Stimulated activated CD8-positive, alpha-beta memory T cell treated with anti-CD3 and anti-CD28 coated beads, Interleukin-15, amount 100 ng/mL, for 24 hours (primary cell): ENCODE measurements around the gene PLEKHA7.
"Not testable (repeated sequence)": the region's sequence is repeated elsewhere in the genome, so short reads cannot be mapped to it uniquely, and the experiment has no call there.

Experiments used
- DNase-seq: peaks from one replicate; pipeline ENCODE4 v3.0.0-alpha.2; 2020; ENCODE audit warnings: low read depth

PLEKHA7 gene

DNA sequence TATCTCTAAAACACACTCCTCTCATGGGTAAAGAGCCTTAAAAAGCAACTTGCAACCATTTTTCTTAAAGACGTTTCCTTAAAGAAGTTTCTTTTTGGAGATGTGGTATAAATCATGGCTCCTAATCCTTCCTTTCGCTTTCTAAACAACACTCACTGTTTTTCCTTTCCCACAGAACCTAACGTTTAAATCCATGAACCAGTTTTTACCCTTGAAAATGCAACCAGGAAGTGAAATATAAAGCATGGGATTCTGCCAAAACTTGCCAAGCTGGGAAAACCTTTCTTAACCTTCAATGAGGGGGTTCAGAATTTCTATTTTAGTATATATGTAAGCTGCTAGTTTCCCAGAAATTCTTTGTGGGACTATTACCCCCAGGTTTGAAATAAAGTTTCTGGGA, 8.6 kb downstream of the PLEKHA7 start:
- DNase-seq: no peak

DNA sequence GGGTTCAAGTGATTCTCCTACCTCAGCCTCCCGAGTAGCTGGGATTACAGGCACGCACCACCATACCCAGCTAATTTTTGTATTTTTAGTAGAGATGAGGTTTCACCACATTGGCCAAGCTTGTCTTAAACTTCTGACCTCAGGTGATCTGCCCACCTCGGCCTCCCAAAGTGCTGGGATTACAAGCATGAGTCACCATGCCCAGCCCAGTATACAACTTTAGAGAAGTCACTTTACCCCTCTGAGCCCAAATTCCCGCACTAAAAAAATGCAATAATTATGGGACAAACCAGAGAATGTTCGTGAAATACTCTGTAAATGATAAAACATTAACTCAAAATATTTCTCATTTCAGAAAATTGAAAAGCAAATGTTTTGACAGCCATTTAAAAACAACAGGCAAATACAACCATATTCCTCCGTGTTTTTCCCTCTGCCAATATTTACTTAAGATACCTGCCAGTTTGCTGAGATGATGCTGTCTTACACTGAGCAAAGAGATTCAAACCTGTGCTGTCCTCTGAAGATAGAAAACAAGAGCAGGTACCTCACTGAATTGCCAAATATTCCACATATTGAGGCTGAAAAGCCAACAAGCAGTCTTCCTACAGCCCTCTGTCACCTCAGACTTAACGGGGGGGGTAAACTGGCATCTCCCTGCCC, 9.6 kb downstream of the PLEKHA7 start:
- no peak for DNase-seq

DNA sequence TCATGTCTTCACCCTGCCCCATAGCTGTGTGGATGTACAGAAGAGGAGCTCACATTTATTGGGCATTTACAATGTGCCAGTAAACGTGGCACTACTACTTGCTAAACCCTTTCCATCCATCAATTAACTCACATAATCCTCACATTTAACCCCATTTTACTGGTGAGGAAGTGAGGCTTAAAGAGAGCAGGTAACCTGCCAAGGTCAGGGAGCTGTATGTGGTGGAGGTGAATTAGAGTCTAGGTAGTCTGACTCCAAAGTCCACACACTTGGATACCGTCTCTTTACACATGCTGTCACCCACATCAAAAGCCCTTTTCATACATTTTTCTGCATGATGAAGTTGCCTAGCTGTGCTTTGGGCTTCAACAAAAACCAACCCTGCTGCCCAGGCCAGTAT, 10.8 kb downstream of the PLEKHA7 start:
- no peak for DNase-seq

DNA sequence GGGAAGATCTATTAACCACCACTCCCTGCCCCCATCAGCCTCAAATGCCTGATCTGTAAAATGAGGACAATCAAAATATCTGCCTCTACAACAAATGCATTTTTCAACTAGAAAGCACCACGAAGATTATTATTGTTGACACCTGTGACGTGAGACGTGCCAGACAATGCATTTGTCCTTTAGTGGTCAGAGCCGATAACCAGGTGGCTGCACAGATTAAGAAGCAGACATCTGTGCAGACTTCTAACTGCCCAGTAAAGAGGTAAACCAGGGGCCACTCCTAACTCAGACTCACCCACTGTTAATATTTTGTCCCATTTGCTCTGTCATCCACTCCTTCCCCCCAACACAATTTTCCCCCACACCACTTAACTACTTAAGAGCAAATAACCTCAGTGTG, 11.7 kb downstream of the PLEKHA7 start:
- DNase-seq: no peak

DNA sequence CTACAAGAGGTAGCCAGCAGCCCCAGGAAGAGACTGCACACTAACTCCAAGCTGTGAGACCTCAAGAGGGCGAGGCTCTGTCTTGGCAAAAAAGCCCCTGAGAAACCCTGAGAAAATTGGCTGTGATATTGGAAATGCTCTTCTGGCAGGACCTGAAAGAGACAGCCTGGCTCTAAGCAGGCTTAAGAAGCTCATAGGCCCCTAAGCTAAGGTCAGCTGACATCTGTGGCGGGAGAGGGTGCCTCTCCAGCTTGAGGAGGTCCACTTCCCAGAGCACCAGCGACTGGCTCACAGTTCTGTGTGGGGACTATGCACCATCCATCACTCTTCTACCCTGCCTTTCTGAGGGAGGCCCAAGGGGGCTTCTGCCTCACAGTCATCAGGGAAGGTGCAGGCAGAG, 12.4 kb downstream of the PLEKHA7 start:
- DNase-seq: no peak

DNA sequence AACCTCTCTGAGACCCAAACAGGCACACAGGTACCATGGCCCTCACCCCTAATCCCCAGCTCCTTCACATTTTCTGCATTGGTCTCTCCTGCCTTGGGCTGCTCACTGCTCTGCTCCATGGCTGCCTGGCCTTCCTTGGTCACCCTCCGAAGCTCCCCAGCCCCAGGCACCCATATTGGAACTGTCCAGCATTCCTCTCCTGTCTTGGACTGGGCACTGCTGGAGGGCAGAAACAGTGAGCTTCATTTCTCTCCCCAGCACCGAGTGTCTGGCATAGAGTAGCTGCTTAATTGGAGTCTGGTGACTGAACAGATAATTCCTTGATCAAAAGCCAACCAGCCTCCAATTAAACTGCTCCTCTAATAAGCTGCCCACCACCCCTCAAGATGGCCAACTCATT, 13.2 kb downstream of the PLEKHA7 start:
- no peak for DNase-seq

DNA sequence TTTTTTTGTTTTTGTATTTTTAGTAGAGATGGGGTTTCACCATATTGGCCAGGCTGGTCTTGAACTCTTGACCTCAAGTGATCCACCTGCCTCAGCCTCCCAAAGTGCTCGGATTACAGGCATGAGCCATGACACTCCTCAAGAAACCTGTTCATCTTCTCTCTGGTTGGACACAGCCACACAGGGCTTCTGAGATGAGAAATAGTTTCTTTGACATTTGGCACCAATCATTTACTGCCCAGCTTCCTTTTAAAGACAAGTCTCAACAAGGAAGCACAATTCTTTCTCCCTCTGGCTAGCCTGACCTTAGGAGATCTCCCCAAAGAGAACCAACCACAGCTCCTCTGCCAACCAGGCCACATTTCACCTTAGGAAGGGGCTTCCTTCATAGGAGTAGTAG, 14.0 kb downstream of the PLEKHA7 start:
- DNase-seq: not testable (repeated sequence)

DNA sequence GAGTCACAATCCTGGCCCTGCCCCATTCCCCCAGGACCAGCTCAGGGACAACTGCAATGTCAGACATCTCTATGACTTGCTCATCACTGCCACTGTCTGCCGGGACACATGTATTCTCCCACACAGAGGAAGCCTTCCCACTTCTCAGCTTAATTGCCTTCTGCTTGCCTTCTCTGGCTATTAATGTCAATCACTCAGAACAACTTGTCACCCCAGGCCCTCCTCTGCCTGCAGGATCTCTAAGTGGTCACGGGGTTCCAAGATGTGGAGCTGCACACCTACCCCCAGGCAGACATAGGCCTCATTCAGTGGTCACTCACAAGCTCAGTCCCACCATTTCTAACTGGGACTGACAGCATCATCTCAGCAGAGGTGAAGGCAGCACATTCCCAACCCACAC, 15.1 kb downstream of the PLEKHA7 start:
- DNase-seq: no peak

DNA sequence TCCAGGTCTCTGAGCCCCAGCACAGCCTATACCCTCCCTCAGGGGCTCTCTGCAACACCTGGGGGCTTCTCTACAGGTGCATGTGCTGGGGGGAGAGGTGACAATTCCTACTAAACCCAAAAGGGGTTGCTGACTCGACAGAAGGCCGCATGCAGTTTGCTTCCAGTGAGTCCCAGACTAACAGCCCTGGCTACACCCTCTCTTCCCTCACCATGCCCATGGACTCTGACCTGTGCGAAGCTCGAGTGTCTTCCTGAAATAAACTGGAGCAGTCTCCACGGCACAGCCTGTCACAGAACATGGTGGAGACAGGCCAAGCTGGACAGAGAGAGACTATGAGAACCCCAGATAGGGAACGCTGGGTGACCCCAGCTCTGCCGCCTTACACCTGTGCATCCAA, 16.6 kb downstream of the PLEKHA7 start:
- DNase-seq: no peak

DNA sequence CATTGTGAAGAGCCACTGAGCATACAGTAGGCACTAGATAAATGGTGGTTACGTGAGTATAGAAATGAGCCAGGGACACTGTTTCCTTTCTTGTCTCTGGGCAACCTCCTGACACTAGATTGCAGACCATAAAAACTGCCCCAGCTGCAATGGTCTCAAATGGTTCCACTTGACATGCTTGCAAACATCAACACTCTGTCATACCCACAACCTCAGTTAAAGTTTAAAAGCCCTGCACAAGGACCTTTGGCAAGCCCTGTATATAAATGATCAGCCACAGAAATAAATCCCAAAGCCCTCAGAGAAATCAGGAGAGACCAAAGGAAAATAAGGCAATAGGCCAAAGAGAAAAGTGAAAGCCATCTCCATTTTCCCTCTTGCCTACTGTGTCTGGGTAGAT, 20.7 kb downstream of the PLEKHA7 start:
- no peak for DNase-seq

DNA sequence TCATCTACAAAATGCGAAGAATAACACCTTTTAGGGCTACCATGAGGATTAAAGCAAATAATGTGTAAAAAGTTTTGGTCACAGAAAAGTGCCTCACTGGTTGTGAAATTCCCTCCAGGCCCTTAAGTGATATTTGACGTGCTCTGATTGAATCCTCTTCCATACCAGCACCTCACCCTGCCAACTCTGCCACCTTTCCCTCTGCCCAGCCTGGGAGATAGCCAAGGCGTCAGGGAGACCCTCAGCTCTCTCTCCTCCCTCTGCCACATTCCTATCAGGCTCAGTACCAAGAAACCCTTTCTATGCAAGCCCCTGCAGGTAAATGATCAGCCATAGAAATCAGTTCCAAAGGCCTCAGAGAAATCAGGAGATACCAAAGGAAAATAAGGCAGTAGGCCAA, 21.4 kb downstream of the PLEKHA7 start:
- no peak for DNase-seq

DNA sequence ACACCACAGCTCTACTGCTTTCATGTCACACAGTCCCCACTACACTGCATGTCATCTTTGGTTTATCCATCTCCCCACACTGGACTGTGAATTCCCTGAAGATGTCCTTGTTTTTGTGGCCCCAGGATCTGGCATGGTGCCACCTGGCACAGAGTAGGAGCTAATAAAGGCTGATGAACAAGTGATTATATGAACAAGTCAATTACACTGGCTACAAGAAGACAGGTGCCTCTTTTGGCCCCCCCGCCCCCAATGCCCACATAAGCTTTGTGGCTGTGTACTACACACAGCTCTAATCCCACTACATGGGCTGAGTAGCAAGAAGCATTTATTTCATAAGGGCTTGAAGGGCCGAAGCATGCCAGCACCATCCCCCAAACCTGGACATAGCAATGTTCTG, 24.7 kb downstream of the PLEKHA7 start:
- no peak for DNase-seq

DNA sequence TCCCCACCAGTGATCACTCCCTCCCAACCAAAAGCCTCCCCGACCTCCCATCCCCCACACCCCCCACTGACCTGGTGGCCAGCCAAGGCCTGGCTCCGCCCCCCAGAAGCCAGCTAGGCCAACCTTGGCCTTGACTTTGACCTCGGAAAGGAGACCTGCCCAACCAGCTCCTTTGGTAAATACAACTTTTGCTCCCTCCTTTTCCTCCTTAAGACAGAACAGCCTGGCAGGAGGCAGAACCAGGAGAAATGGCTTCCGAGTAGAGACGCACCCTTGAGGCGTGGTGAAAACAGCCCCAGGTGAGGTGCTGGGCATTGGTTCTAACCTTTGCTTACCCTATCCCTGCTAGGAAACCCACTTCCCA, 27.0 kb downstream of the PLEKHA7 start:
- no peak for DNase-seq

DNA sequence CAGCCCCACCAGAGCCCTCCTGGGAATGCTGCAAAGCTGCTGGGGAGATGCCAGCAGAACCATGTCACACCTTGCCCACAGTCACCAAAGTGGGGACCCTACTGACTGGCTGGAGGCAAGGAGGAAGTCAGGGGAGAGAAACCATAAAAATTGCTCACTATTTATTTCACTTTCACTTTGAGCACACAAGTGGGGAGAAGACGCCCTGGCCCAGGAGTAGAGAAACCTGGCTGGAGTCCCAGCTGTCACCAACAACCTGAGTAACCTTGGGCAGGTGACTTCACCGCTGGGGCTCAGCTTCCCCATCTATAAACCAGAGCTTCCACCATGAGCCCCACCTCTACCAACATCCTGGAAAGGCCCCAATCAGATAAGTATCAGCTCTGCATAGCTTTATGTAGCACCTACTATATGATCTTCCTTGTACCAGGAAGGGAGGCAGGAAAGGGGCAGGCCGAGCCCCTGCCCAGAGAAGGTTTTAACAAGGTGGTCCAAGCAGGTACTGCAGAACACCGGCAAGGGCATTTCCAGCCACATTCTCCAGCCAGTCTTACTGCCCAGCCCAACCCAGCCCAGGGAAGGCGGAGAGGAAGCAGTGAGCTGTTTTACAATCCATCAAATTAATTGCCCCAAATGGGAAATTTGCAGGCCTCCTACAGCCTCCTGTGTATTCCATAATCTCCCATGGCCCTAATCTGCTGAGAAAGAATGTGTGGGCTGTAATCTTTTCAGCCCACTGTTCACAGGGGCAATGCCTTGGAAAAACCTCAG, 27.6 kb downstream of the PLEKHA7 start:
- peak; percentile 3 for DNase-seq

DNA sequence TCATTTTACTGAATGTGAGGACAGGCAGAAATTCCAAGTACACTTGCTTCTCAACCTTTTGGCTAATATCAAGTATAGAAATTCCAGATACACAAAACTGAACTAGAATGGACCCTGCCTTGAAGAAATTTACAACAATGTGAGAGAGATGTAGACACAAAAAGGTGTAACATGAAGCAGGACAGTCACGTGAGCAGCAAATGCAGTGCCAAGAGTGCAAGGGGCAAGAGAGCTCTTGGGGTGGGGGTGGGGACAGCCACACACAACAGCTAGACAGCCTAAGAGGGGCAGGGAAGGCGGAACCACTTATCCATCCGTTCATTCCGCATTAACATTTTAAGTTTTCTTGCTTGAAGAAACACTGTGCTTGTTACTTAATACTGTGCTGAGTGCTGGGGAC, 28.9 kb downstream of the PLEKHA7 start:
- no peak for DNase-seq

DNA sequence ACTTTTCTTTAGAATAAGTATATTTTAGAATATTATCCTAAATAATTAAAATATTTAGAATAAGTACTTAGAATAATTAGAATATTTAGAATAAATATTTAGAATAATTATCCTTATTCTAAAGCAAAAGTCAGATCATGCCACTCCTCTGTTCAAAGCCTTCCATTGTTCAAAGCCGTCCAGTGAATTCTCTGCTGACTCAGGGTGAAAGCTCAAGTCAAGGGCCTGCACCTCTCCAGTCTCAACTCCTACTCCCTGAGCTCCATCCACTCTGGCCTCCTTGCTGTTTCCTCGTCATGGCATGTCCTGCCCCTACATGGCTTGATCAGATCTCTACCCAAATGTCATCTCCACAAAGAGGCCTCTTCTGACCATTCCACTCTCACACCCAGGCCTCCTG, 30.0 kb downstream of the PLEKHA7 start:
- no peak for DNase-seq

DNA sequence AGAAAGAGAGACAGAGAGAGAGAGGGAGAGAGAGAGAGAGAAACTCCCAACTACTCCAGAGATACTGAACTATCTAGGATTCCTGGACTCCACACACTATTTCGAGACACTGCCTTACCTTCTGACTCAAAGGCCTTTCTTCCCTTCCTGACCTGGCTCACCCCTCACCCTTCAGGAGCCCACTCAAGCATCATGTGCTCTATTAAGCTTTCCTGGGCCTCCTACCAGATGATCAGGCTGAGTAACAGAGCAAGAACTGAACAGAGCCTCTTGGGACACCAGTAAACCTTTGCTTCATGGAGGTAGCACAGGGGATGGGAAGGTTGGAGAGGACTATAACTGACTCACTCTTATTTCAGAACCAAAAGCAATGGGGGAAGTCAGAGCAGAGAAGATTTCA, 31.4 kb downstream of the PLEKHA7 start:
- DNase-seq: no peak

DNA sequence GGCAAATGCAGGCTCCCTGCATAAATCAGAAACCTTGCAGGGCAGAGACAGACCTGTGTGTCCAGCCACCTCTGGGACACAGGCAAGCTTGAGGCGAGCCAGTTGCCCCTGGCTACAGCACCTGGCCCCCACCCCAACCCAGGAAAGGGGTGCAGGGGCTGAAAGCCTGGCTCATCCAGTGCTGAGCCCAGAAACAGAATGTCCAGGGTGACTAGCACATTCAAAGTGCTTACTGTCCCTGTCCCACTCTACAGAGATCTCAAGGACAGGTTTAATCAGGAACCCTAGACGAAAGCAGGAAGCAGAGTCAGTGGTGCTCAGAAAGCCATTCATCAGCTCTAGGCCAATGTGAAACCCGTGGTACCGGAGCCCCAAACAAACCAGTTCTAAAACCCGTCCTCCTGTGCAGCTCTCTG, 31.9 kb downstream of the PLEKHA7 start:
- no peak for DNase-seq

DNA sequence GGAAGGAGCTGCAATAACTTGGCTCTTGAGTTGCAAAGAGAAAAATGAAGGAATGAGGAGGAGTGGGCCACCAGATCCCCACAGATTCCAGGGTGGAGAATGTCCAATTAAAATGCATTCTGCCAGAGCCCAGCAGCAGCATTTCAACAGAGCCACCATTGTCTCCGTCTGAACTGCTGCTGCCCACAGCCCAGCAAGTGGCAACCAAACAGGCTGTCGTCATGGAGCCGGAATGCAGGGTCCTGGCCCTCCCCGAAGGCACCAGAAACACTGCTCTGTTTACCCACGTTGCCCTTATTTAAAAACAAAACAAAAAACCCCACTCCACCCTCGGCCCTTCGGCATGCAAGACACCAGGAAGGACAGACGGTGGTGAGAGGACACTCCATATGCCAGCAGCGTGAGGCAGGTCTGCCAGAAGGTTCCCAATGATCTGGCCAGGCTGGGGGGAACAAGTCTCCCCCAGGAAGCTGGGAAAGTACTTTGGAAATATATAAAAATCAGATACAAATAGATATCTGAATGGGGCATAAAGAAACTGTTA, 32.5 kb downstream of the PLEKHA7 start:
- DNase-seq: no peak

DNA sequence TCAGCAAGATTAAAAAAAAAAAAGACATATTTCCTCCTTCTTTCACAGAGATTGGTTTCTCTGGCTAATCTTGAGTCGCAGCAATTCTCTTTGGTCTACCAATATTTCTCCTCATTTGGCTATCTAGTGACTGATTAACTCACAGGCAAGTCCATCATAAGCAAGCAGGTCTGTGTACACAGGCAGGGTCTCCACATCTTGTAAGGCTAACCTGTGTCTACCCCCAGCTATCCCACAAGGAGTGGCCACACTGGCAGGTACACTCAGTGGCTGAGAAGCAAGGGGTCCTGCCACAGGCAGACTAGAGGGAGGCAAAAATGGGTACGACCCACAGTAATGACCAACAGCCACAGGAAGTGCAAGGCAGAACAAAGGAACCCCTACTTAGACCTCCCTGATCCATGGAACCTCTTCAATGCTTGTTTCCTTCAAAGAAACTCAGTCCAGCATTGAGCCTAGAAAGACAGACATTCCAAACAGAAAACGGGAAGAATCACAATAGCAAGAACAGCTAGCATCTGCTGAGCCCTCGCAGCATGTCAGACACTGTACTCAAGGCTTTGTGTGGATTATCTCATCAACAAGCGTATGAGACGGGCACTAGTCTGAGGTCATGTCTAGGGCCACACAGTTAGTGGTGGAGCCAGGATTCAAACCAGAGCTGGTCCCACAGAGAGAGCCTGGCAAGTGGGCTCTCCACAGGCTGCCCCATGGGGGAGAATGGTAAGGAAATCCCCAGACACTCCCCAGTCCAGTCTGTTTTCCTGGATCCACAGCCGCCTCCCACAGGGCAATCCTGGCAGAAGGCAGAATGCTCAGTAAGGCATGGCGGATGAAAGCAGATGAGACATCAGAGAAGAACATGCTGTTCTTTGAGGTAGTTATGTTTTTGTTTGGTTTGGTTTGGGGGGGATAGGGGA, 34.3 kb downstream of the PLEKHA7 start:
- DNase-seq: no peak

DNA sequence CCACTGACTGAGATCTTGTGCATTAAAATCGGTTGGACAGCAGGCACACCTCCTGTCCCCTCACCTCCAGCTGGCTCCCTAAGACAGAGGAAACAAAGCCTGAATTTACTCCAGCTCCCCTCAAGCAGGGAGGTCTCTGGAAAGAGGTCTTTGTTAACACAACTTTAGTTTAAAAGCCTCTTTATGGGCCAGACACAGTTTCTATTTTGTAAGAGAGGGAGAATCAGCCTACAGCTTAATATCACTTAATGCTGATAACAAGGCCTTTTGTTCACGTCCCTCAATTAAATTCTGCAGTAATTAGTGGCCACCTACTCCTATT, 36.3 kb downstream of the PLEKHA7 start:
- DNase-seq: no peak

DNA sequence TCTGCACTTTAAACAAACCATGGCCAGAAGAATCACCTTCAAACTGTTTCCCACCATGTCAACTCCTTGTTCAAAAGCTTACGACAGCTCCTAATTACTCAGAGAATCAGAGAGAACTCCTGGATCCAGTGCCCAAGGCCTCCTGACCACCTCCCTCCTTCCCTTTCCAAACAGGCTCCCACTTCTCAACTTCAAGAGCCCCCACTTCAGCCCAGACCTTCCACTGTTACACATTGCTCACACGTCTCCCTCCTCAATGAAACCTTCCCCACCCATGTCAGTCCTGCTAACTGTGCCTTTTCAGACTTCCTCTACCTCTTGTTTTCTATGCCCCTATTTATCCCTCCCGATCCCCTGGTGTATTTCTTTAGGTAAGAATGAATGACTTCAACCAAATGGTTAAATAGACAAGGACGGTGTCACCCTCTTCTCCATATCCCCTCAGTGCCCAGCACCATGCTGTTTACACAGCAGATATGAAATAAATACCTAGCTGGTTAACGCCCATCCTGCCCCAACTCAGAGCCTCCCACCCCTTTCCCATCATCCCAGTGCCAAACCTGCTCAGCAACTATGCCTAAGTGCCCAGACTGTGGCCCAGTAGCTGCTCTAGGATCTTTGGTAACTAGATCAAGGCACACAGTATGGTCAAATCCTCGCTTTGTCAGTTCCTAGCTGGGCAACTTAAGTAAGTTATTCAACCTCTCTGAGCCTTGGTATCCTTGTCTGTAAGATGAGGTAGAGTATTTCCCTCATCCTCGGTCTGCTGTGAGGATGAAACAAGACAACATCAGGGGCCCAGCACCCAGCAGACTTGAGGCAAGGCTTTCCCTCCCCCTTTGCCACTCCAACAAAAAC, 36.8 kb downstream of the PLEKHA7 start:
- DNase-seq: no peak
